ENCODE data around the gene CELF2. TPM values are rescaled to one million over a fixed set of nuclear protein-coding genes. Genes with fewer than 3 reads are reported as not detected.
"Not testable (repeated sequence)": the region's sequence is repeated elsewhere in the genome, so short reads cannot be mapped to it uniquely, and the experiment has no call there.

The CELF2 gene
- polyA plus RNA-seq, 1 donor from 2014 or later, result 142 TPM

DNA sequence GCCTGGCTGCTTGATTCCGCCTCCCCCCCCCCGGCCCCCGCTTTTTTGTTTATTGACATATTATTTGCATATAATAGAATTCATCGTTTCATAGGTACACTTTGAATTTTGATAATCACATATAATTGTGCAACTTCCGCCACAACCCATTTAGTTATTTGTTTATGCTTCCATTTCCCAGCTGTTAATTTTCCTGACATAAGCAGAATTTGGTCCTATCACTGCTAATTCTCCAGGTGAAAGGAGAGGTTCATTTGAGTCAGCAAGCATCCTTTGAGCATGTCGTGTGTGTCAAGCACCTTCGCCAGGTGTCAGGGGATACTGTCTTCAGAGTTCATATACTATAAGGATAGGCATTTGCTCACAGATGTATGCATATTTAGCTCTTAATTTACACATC is 102.2 kb downstream of the CELF2 start:
- peaks cover 2% of the 10 kb centered on the region for H3K27me3 Mint-ChIP-seq
- H3K4me1 Mint-ChIP-seq, result no peaks in the 10 kb centered on the region
- peaks cover 3 to 13% (median 12%) of the 10 kb centered on the region in 3 donors for H3K9me3 Mint-ChIP-seq
- H3K36me3 Mint-ChIP-seq, result peaks cover 3% of the 10 kb centered on the region
- no peak overlapping the region for H3K4me3 Mint-ChIP-seq
- no peak overlapping the region for H3K27ac Mint-ChIP-seq

DNA sequence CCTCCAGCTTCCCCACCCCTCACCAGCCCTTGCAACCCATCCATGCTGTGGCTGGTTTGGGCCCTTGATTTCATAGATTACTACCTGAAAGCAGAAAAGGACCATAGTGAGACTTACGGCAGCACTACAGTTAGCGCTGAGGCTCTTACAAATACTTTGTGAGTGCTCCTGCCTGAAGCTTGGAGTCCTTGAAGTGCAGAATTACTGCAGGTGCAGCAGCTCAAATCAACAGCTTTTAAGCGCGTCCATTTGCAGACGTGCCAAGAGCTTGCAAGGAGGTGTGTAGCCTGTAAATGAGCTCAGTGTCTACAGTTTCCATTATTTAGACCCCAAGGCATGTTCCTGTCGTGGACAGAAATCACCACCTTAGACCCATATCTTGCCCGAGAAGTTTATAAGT is 103.0 kb downstream of the CELF2 start:
- H3K27ac Mint-ChIP-seq, result no peak overlapping the region
- no peaks in the 10 kb centered on the region for H3K4me1 Mint-ChIP-seq
- H3K27me3 Mint-ChIP-seq, result peaks cover 2% of the 10 kb centered on the region
- peaks cover 3 to 16% (median 12%) of the 10 kb centered on the region in 3 donors for H3K9me3 Mint-ChIP-seq
- no peak overlapping the region for H3K4me3 Mint-ChIP-seq
- peaks cover 3% of the 10 kb centered on the region for H3K36me3 Mint-ChIP-seq

DNA sequence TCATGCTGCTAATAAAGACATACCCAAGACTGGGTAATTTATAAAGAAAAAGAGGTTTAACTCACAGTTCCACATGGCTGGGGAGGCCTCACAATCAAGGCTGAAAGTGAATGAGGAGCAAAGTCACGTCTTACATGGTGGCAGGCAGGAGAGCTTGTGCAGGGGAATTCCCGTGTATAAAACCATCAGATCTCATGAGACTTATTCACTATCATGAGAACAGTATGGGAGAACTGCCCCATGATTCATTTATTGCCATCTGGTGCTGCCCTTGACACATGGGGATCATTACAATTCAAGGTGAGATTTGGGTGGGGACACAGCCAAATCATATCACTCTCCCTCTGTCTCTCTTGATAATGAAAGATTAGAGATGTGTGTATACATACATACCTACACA is 106.2 kb downstream of the CELF2 start:
- not testable (repeated sequence) for H3K4me3 Mint-ChIP-seq, H3K27me3 Mint-ChIP-seq
- peaks cover 3 to 16% (median 12%) of the 10 kb centered on the region in 3 donors for H3K9me3 Mint-ChIP-seq

DNA sequence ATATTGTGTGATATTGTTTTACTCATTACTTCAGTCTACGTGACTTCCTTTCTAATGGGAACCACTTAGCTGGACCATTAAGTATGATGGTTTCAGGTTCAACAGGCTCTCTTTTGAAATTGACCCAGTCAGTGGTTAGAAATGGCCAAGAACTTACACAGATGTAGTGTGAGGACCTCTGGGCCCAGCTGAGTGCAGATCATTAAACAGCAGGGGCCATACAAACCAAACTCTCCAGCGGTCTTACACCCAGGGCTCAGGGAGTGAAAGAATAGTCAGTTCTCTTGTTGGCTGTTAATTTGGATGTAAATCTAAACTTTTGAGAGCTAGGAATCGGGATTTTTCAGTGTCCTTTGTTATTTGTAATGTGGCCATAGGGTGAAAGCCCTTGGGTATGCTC is 107.3 kb downstream of the CELF2 start:
- peaks cover 2% of the 10 kb centered on the region for H3K27me3 Mint-ChIP-seq
- H3K4me1 Mint-ChIP-seq, result no peaks in the 10 kb centered on the region
- no peak overlapping the region for H3K27ac Mint-ChIP-seq
- H3K4me3 Mint-ChIP-seq, result no peak overlapping the region
- H3K36me3 Mint-ChIP-seq, result peaks cover 3% of the 10 kb centered on the region
- peaks cover 3 to 16% (median 12%) of the 10 kb centered on the region in 3 donors for H3K9me3 Mint-ChIP-seq

More for the DNA sequence above, 106.2 kb downstream of the CELF2 start:
- H3K36me3 Mint-ChIP-seq, H3K4me1 Mint-ChIP-seq: not testable (repeated sequence)
- peak overlapping the region in 1 of 3 donors; percentile 37 for H3K27ac Mint-ChIP-seq

- not testable (repeated sequence) for H3K4me3 Mint-ChIP-seq, H3K36me3 Mint-ChIP-seq, H3K27ac Mint-ChIP-seq
These were observed 109.3 kb downstream of the CELF2 start for GRCh38 chr10:11127017-11127416.

GRCh38 chr10:11131112-11131639 is 113.5 kb downstream of the CELF2 start:
- Mint-ChIP-seq H3K4me3 (no peak overlapping the region), H3K4me1 (peaks cover 0 to 2% (median 0%) of the 10 kb centered on the region in 3 donors), H3K36me3 (no peaks in the 10 kb centered on the region), H3K9me3 (no peaks in the 10 kb centered on the region), H3K27ac (no peak overlapping the region), H3K27me3 (no peaks in the 10 kb centered on the region)

More at GRCh38 chr10:11127017-11127416, 109.3 kb downstream of the CELF2 start:
- peaks cover 3 to 16% (median 12%) of the 10 kb centered on the region in 3 donors for H3K9me3 Mint-ChIP-seq
- not testable (repeated sequence) for H3K27me3 Mint-ChIP-seq, H3K4me1 Mint-ChIP-seq

DNA sequence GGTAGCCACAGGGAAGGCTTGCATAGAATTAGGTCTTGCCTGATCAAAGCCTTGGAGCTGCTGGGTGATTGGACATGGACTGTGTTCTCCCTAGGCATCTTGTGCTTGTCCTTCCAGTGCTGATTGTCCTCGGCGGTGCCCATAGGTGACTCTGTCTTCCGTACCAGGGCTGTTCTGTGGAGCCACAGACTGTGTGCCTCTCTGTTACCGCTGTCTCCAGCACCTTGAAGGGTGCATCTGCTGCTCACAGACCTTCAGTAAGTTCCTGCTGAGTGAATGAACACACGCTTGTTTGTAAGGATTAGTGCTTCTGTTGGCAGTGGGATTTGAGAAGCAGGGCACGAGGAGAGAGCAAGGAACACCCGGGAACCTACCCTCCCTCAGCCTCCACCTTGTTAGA is 116.7 kb downstream of the CELF2 start:
- Mint-ChIP-seq H3K36me3 (no peaks in the 10 kb centered on the region), H3K4me3 (no peak overlapping the region), H3K9me3 (no peaks in the 10 kb centered on the region), H3K27me3 (no peaks in the 10 kb centered on the region), H3K27ac (no peak overlapping the region), H3K4me1 (peaks cover 0 to 2% (median 0%) of the 10 kb centered on the region in 3 donors)

DNA sequence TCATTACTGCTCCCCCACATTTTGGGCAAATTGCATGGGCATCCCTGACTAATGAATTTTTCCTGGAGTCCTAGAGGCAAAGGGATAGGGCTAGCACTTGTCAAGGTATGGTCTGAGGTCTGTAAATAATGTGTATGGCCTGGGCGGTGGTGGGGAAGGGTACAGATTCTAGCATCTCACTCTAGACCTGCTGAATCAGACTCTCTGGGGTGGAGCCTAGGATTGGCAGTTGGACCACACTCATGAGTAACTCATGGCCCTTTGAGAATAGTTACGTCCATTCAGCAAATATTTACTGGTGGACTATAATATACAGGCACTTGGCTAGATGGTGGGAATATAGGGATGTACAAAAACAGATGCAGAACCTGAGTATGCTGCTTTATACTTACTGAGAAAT is 118.0 kb downstream of the CELF2 start:
- no peaks in the 10 kb centered on the region for H3K36me3 Mint-ChIP-seq
- H3K4me3 Mint-ChIP-seq, result no peak overlapping the region
- H3K27ac Mint-ChIP-seq, result no peak overlapping the region
- H3K4me1 Mint-ChIP-seq, result peaks cover 0 to 2% (median 0%) of the 10 kb centered on the region in 3 donors
- H3K9me3 Mint-ChIP-seq, result no peaks in the 10 kb centered on the region
- H3K27me3 Mint-ChIP-seq, result no peaks in the 10 kb centered on the region

DNA sequence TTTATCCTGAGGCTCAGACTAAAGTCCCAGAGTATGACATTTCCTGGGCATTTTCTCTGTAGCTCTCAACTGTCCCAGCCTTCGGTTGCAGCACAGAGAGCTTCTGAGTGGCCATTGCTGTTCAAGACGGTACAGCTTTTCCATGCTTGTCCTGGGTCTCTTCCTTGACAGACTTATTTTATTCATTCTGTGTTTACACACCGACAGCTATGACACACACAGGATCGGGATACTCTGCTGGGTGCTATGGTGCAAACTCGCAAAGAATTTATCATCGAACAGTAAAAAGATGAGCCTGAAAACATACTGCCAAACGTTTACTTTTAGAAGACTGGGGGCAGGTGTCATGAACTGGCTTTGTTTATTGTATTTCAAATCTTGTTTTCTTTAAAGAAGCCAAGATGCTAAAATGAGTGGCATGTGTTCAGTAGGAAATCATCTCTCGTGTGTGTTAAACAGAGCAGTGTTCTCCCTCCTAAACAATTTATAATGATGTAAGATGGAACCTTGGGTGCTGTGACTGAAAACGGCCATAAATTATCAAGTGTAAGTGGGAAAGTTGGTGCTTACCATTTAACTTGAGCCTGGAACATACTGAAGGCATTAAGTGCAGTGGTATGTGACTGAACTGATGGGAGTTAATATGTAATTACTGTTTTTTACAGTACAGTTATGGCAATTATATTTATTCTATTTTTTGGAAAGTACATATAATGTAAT is 120.8 kb downstream of the CELF2 start:
- H3K4me1 Mint-ChIP-seq, result peaks cover 19 to 21% (median 20%) of the 10 kb centered on the region in 3 donors
- H3K9me3 Mint-ChIP-seq, result no peaks in the 10 kb centered on the region
- H3K36me3 Mint-ChIP-seq, result peaks cover 1% of the 10 kb centered on the region
- no peaks in the 10 kb centered on the region for H3K27me3 Mint-ChIP-seq
- H3K27ac Mint-ChIP-seq, result no peak overlapping the region
- no peak overlapping the region for H3K4me3 Mint-ChIP-seq

DNA sequence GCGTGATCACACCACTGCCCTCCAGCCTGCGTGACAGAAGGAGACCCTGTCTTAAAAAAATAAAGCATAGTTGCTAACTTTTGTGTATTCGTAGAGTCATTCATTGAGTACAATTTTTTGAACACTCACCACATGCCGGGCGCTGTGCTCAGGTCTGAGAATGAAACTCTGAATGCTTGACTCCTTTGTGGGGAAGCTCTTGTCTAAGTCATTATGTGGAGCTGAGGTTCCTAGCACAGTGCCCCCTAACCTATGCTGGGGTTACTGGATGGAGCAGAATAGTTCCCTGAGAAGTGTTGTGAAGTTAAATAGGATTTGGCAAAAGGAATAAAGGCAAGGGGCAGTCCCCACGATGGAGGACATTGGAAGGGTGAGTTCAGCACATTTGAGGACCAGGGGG is 123.3 kb downstream of the CELF2 start:
- peaks cover 1% of the 10 kb centered on the region for H3K36me3 Mint-ChIP-seq
- no peaks in the 10 kb centered on the region for H3K27me3 Mint-ChIP-seq
- H3K9me3 Mint-ChIP-seq, result no peaks in the 10 kb centered on the region
- peak overlapping the region in 1 of 4 donors; percentile 76 for H3K4me3 Mint-ChIP-seq
- H3K27ac Mint-ChIP-seq, result peak overlapping the region in 1 of 3 donors; percentile 81
- H3K4me1 Mint-ChIP-seq, result peaks cover 34 to 41% (median 35%) of the 10 kb centered on the region in 3 donors

DNA sequence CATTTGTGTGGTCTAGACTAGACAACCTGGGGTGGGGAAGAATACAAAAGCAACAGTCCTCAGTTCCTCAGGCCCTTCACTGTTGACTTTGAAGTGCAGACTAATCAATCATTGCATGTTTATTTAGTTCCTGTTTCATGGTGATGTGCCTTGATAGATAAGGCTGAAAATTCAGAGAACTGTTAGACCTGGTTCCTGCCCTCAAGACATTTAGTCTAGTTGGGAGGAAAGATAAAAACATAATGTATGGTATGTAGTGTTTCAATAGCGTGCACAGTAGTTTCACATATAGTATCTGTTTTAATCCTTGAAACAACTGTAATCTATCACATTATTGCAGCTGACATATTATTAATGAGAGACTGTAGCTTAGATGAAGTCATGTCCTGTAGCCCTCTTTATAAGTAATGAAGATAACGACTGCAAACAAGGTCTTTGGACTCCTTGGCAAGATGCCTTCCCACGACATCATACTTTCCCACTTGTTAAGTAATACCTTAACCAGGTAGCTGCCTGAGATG is 124.0 kb downstream of the CELF2 start:
- H3K27ac Mint-ChIP-seq, result peak overlapping the region in 1 of 3 donors; percentile 6
- H3K9me3 Mint-ChIP-seq, result no peaks in the 10 kb centered on the region
- peak overlapping the region in 2 of 4 donors; percentile 2 to 7 for H3K4me3 Mint-ChIP-seq
- no peaks in the 10 kb centered on the region for H3K27me3 Mint-ChIP-seq
- H3K4me1 Mint-ChIP-seq, result peaks cover 40 to 48% (median 41%) of the 10 kb centered on the region in 3 donors
- peaks cover 1% of the 10 kb centered on the region for H3K36me3 Mint-ChIP-seq

DNA sequence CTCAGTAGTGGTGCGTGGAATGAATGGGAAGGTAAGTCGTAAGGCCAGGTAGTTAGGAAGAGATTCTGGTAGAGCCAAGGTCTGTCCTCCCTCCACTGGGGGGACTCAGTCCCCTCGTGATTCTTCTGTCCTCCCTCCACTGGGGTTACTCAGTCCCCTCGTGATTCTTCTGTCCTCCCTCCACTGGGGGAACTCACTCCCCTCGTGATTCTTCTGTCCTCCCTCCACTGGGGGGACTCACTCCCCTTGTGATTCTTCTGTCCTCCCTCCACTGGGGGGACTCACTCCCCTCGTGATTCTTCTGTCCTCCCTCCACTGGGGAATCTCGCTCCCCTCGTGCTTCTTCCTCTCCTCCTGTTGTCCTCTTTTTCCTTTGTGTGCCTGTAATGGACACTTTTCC is 125.1 kb downstream of the CELF2 start:
- H3K36me3 Mint-ChIP-seq, result peaks cover 1% of the 10 kb centered on the region
- H3K4me1 Mint-ChIP-seq, result peaks cover 48 to 59% (median 51%) of the 10 kb centered on the region in 3 donors
- H3K9me3 Mint-ChIP-seq, result no peaks in the 10 kb centered on the region
- H3K27ac Mint-ChIP-seq, result peak overlapping the region in 2 of 3 donors; percentile 16 to 90
- H3K27me3 Mint-ChIP-seq, result no peaks in the 10 kb centered on the region
- peak overlapping the region in 3 of 4 donors; percentile 9 to 78 (median 75) for H3K4me3 Mint-ChIP-seq

DNA sequence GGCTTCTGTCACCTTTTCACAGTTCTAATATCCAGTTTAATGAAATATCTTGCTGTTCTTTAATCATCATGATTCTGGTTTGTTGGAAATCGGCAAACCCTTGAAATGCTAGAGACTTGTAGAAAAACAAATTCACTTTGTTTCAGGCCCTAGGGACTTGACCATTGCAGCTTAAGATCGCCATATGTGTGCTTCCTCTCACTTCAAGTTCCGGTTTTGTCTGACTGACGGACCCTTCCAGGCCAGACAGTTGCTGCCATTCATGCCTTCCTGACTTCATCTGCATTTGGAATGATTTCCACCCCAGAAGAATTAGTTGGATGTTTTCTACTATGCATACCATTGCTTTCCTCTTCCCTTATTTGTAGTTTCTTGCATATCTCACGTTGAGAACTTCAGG is 125.6 kb downstream of the CELF2 start:
- H3K9me3 Mint-ChIP-seq, result no peaks in the 10 kb centered on the region
- H3K27me3 Mint-ChIP-seq, result no peaks in the 10 kb centered on the region
- H3K27ac Mint-ChIP-seq, result peak overlapping the region in 2 of 3 donors; percentile 16 to 90
- peaks cover 53 to 64% (median 55%) of the 10 kb centered on the region in 3 donors for H3K4me1 Mint-ChIP-seq
- H3K4me3 Mint-ChIP-seq, result peak overlapping the region in 3 of 4 donors; percentile 9 to 78 (median 75)
- peaks cover 1% of the 10 kb centered on the region for H3K36me3 Mint-ChIP-seq

GRCh38 chr10:11144626-11145494 is 127.2 kb downstream of the CELF2 start:
- peaks cover 1% of the 10 kb centered on the region for H3K36me3 Mint-ChIP-seq
- peak overlapping the region; percentile 30 to 87 (median 64) for H3K4me3 Mint-ChIP-seq
- no peaks in the 10 kb centered on the region for H3K27me3 Mint-ChIP-seq
- H3K27ac Mint-ChIP-seq, result peak overlapping the region; percentile 16 to 94 (median 63)
- no peaks in the 10 kb centered on the region for H3K9me3 Mint-ChIP-seq
- H3K4me1 Mint-ChIP-seq, result peaks cover 62 to 80% (median 66%) of the 10 kb centered on the region in 3 donors

GRCh38 chr10:11145495-11145855 is 127.8 kb downstream of the CELF2 start:
- no peaks in the 10 kb centered on the region for H3K27me3 Mint-ChIP-seq
- H3K27ac Mint-ChIP-seq, result peak overlapping the region; percentile 16 to 94 (median 63)
- H3K9me3 Mint-ChIP-seq, result no peaks in the 10 kb centered on the region
- H3K4me3 Mint-ChIP-seq, result peak overlapping the region; percentile 30 to 87 (median 64)
- peaks cover 68 to 86% (median 72%) of the 10 kb centered on the region in 3 donors for H3K4me1 Mint-ChIP-seq
- H3K36me3 Mint-ChIP-seq, result peaks cover 1% of the 10 kb centered on the region

Measured in IgD-negative memory B cell (primary cell).